Neural progenitor cell (in vitro differentiated cells): Measurements from ENCODE around the gene TDRD10.
A peak's percentile ranks its signal among the peaks of the same experiment; 100 is the strongest.

Experiments used
- EZH2 ChIP-seq: fragments of 200-600 bp; sonication (generic); IDR thresholded peaks from 2 replicates; pipeline ENCODE4 v1.6.1; 2017; ENCODE audit warnings: antibody characterized with exemption, mild to moderate bottlenecking, moderate library complexity
- EZH2phosphoT487 ChIP-seq: fragments of 200-600 bp; sonication (generic); IDR thresholded peaks from 2 replicates; pipeline ENCODE4 v1.6.1; 2017; ENCODE audit warnings: antibody characterized with exemption
- TF ChIP-seq, protein P1 (sequence below): fragments of 200-600 bp; sonication (generic); IDR thresholded peaks from 2 replicates; pipeline ENCODE4 v1.5.1; 2017; ENCODE audit warnings: antibody characterized with exemption, mild to moderate bottlenecking

DNA sequence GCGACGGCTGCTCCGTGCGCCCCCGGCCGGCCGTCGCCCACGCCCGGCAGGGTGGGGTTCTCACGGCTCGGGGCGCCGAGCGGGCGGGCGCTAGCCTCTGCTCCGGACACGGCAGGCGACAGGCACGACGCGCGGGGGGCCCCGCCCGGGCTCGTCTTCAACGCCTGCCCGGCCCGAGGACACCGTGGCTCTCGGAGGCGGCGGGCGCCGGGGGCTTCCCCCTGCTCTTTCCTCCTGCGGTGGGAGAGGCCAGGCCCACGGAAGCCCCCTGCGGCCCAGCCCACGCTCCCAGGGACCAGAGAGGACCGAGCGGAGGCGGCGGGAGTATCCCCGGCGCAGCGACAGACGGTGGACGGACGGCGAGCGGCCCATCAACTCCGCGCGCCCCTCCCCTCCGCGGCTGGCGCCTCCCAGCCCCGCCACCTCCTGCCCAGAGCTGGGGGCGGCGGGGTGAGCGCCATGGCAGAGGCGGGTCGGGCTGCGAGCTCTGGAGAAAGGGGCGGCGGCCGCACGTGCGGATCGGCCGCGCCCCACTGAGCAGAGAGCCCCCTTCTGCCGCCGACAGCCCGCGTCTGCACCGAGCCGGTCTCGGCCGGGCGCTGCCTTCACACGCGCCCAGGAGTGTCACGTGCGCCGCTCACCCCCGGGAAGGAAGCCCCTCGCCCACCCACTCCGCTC is at the start of gene TDRD10, which contains the start of gene SHE:
- TF ChIP-seq, protein P1, sequence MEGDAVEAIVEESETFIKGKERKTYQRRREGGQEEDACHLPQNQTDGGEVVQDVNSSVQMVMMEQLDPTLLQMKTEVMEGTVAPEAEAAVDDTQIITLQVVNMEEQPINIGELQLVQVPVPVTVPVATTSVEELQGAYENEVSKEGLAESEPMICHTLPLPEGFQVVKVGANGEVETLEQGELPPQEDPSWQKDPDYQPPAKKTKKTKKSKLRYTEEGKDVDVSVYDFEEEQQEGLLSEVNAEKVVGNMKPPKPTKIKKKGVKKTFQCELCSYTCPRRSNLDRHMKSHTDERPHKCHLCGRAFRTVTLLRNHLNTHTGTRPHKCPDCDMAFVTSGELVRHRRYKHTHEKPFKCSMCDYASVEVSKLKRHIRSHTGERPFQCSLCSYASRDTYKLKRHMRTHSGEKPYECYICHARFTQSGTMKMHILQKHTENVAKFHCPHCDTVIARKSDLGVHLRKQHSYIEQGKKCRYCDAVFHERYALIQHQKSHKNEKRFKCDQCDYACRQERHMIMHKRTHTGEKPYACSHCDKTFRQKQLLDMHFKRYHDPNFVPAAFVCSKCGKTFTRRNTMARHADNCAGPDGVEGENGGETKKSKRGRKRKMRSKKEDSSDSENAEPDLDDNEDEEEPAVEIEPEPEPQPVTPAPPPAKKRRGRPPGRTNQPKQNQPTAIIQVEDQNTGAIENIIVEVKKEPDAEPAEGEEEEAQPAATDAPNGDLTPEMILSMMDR: no peak
- TF ChIP-seq EZH2 (peak; percentile 92), EZH2phosphoT487 (peak; percentile 76)
